ENCODE data around the gene PPM1A.

PPM1A gene

GRCh38 chr14:60265163-60265562 is 16.1 kb downstream of the PPM1A start:
- no peak overlapping the region for H3K4me3 ChIP-seq (ENCODE audit: low read depth, low read length)
- no peak for DNase-seq
- H3K27me3 ChIP-seq, result no peaks in the 10 kb centered on the region
- TF ChIP-seq CTCF (IDR thresholded peaks at IDR 0.05; ENCODE audit: low read depth, low read length), result no peak
- no peaks in the 10 kb centered on the region for H3K4me1 ChIP-seq
- no peaks in the 10 kb centered on the region for H3K9me3 ChIP-seq
- no peaks in the 10 kb centered on the region for H3K36me3 ChIP-seq

- H3K4me1 ChIP-seq, result no peaks in the 10 kb centered on the region; the same call in 1 of the 2 replicates
- no peak overlapping the region for H3K4me3 ChIP-seq (ENCODE audit: low read depth, low read length)
- H3K9me3 ChIP-seq, result no peaks in the 10 kb centered on the region
- TF ChIP-seq CTCF (IDR thresholded peaks at IDR 0.05; ENCODE audit: low read depth, low read length), result peak; percentile 81
- peak; percentile 43 for DNase-seq
- no peaks in the 10 kb centered on the region for H3K36me3 ChIP-seq
- no peaks in the 10 kb centered on the region for H3K27me3 ChIP-seq
Measured at GRCh38 chr14:60266021-60266937, 17.3 kb downstream of the PPM1A start.

- DNase-seq, result no peak
- H3K4me1 ChIP-seq, result peaks cover 2% of the 10 kb centered on the region; the same call in 1 of the 2 replicates
- no peak overlapping the region for H3K4me3 ChIP-seq (ENCODE audit: low read depth, low read length)
- H3K9me3 ChIP-seq, result no peaks in the 10 kb centered on the region
- peak; percentile 25 for TF ChIP-seq CTCF (IDR thresholded peaks at IDR 0.05; ENCODE audit: low read depth, low read length)
- no peaks in the 10 kb centered on the region for H3K36me3 ChIP-seq
- H3K27me3 ChIP-seq, result no peaks in the 10 kb centered on the region
Measured at GRCh38 chr14:60272177-60272576, 23.2 kb downstream of the PPM1A start.

GRCh38 chr14:60273956-60274355 is 24.9 kb downstream of the PPM1A start:
- no peaks in the 10 kb centered on the region for H3K9me3 ChIP-seq
- H3K4me3 ChIP-seq (ENCODE audit: low read depth, low read length), result no peak overlapping the region
- no peak for DNase-seq
- TF ChIP-seq CTCF (IDR thresholded peaks at IDR 0.05; ENCODE audit: low read depth, low read length), result no peak
- peaks cover 2% of the 10 kb centered on the region; the same call in 1 of the 2 replicates for H3K4me1 ChIP-seq
- no peaks in the 10 kb centered on the region for H3K36me3 ChIP-seq
- no peaks in the 10 kb centered on the region for H3K27me3 ChIP-seq

- Histone ChIP-seq H3K27me3 (no peaks in the 10 kb centered on the region), H3K4me1 (peaks cover 2% of the 10 kb centered on the region; the same call in 1 of the 2 replicates), H3K36me3 (no peaks in the 10 kb centered on the region), H3K4me3 (ENCODE audit: low read depth, low read length) (no peak overlapping the region), H3K9me3 (no peaks in the 10 kb centered on the region)
- no peak for DNase-seq
- no peak for TF ChIP-seq CTCF (IDR thresholded peaks at IDR 0.05; ENCODE audit: low read depth, low read length)
Measured at GRCh38 chr14:60274448-60274847, 25.4 kb downstream of the PPM1A start.

- Histone ChIP-seq H3K4me3 (ENCODE audit: low read depth, low read length) (no peak overlapping the region), H3K4me1 (peaks cover 2% of the 10 kb centered on the region; the same call in 1 of the 2 replicates), H3K27me3 (no peaks in the 10 kb centered on the region), H3K36me3 (no peaks in the 10 kb centered on the region), H3K9me3 (no peaks in the 10 kb centered on the region)
- no peak for DNase-seq
- TF ChIP-seq CTCF (IDR thresholded peaks at IDR 0.05; ENCODE audit: low read depth, low read length), result no peak
Measured at GRCh38 chr14:60275932-60276331, 26.9 kb downstream of the PPM1A start.
